Ovary (tissue), 9 donors: ENCODE measurements around the gene SPAG9. TPM values are rescaled to one million over a fixed set of nuclear protein-coding genes. Genes with fewer than 3 reads are reported as not detected.
"Not testable (repeated sequence)": the region's sequence is repeated elsewhere in the genome, so short reads cannot be mapped to it uniquely, and the experiment has no call there.

Experiments
- DNase-seq, 5 donors: peaks; one replicate each; pipeline ENCODE4 v3.0.0-alpha.2; 2019 to 2020
- H3K27ac ChIP-seq, 2 donors: fragments of 200-600 bp; one replicate each; pipeline versions ENCODE4 v1.5.1 to v1.8.0; 2019 to 2022
- H3K27me3 ChIP-seq: fragments of 200-600 bp; one replicate; pipeline ENCODE4 v1.8.0; 2022
- H3K36me3 ChIP-seq: fragments of 200-600 bp; sonication (generic); one replicate; pipeline ENCODE4 v1.5.1; 2019
- H3K4me1 ChIP-seq: one replicate; pipeline ENCODE4 v1.8.1; 2013; ENCODE audit warnings: mild to moderate bottlenecking, moderate library complexity; ENCODE audit not compliant: insufficient read depth
- H3K4me3 ChIP-seq: fragments of 200-600 bp; sonication (generic); one replicate; pipeline ENCODE4 v1.5.1; 2017
- H3K9me3 ChIP-seq, 2 donors: fragments of 200-600 bp in 1 of 2; sonication (generic) in 1 of 2; one replicate each; pipeline versions ENCODE4 v1.5.1 to v1.8.1; 2013 to 2019; ENCODE audit warnings: mild to moderate bottlenecking in 1 of 2, moderate library complexity in 1 of 2
- EP300 ChIP-seq: sonication (generic); formaldehyde crosslinking; IDR thresholded peaks from one replicate; pipeline ENCODE4 v1.6.1; 2017; ENCODE audit warnings: antibody characterized with exemption
- POLR2A ChIP-seq: fragments of 450-650 bp; IDR thresholded peaks from one replicate; pipeline ENCODE4 v1.6.1; 2017; ENCODE audit warnings: antibody characterized with exemption, mild to moderate bottlenecking, moderate library complexity
- WGBS, 3 donors: extraction: QIAGEN DNeasy Blood & Tissue Kit in 1 of 3; methylation state at CpG; one replicate each; pipeline versions ENCODE4 v1.1.5 to v1.1.7; 2013 to 2017; 5-methylcytosine and 5-hydroxymethylcytosine counted together
- intact Hi-C, 4 donors: fragments of 100-400 bp; cut with DNase I; formaldehyde crosslinking; loops; one replicate each; pipeline versions ENCODE4 v1.11.0 to v1.15.1; 2022 to 2023
- polyA plus RNA-seq, 2 donors: library from polyadenylated mRNA; stranded (reverse); fragments of 200-250 nt in 1 of 2; fragments of 350-450 nt in 1 of 2; fragmentation: Illumina TruSeq in 1 of 2; extraction: RNeasy Lipid Tissue Mini Kit (QIAGEN cat#74804) in 1 of 2; gene quantifications; one replicate each; pipeline ENCODE4 v1.2.3, GENCODE V29; 2013 to 2014
- total RNA-seq, 7 donors: library from RNA; depleted of rRNA in 2 of 7; stranded (reverse); fragments of >200 nt in 2 of 7; fragmentation: NEBNext Ultra II Directional in 3 of 7; extraction: Animal tissue kit (Norgen Biotek cat#: 25700) in 3 of 7; gene quantifications; one replicate each; pipeline versions ENCODE4 v1.1.0 to v1.2.4, GENCODE V29; 2016 to 2023
- TF ChIP-seq, protein P1 (sequence below), 3 donors: fragments of 450-650 bp in 2 of 3; fragments of 200-600 bp in 1 of 3; IDR thresholded peaks; one replicate each; pipeline versions ENCODE4 v1.5.1 to v1.8.0; 2016 to 2022; ENCODE audit warnings: antibody characterized with exemption in 3 of 3, mild to moderate bottlenecking in 1 of 3
- donor health status: DM: no; HTN: no; CAD: no; lungs with moderate emphysema.
- donor health status: DM: no; HTN: no; CAD: no.
- donor health status: Bipolar disorder and iron deficiency.
- donor health status: DM: yes; HTN: yes; CAD: no.
- donor health status: DM: no; HTN: no; CAD: no.
- donor health status: DM: yes; HTN: yes; CAD: no.

Gene SPAG9
- total and polyA plus RNA-seq, 9 donors, result 28.8 to 103 (median 79.4) TPM

DNA sequence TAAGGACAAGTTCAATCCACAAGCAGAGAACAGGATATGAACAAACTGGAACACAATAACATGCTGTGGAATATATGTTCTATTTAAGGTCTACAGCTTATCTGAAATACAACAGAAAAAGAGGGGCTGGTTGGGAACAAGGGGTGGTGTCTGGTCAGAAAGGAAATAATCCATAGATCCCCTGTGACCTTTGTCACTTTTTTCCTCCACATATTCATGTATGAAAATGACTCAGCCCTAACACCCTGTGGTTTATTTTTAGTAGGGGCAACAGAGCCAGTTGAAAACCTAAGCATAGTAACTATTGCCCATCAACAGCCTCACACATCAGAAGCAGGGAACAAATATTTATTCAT lies 12.3 kb upstream of the SPAG9 start:
- H3K4me1 ChIP-seq, result no peaks in the 10 kb centered on the region
- H3K27me3 ChIP-seq, result no peaks in the 10 kb centered on the region
- H3K36me3 ChIP-seq, result no peaks in the 10 kb centered on the region
- intact Hi-C loops, result no loop called here
- H3K4me3 ChIP-seq, result no peak overlapping the region
- no peak for DNase-seq
- H3K9me3 ChIP-seq, result no peaks in the 10 kb centered on the region
- TF ChIP-seq POLR2A (no peak), EP300 (no peak)
- TF ChIP-seq, protein P1, sequence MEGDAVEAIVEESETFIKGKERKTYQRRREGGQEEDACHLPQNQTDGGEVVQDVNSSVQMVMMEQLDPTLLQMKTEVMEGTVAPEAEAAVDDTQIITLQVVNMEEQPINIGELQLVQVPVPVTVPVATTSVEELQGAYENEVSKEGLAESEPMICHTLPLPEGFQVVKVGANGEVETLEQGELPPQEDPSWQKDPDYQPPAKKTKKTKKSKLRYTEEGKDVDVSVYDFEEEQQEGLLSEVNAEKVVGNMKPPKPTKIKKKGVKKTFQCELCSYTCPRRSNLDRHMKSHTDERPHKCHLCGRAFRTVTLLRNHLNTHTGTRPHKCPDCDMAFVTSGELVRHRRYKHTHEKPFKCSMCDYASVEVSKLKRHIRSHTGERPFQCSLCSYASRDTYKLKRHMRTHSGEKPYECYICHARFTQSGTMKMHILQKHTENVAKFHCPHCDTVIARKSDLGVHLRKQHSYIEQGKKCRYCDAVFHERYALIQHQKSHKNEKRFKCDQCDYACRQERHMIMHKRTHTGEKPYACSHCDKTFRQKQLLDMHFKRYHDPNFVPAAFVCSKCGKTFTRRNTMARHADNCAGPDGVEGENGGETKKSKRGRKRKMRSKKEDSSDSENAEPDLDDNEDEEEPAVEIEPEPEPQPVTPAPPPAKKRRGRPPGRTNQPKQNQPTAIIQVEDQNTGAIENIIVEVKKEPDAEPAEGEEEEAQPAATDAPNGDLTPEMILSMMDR (IDR thresholded peaks at IDR 0.05), result no peak
- H3K27ac ChIP-seq, result no peak overlapping the region

DNA sequence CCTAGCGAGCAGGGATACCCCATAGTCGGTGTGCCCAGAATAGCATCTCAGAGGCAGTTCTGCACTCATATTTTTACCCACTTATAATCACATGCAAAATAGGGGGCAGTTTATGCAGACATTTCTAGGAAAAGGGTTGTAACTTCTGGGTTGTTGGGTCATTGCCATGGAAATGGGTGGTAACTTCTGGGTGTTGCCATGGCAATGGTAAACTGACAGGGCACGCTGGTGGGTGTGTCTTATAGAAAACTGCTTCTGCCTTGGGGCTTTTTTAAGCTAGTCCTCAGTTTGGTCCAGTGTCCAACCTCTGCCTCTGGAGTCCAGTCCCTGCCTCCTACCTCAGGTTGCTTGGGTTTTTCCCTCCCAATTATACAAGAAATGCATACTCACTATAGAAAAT lies 7.4 kb upstream of the SPAG9 start:
- no peak for DNase-seq
- Histone ChIP-seq H3K4me3 (no peak overlapping the region), H3K27ac (no peak overlapping the region), H3K27me3 (no peaks in the 10 kb centered on the region), H3K4me1 (no peaks in the 10 kb centered on the region), H3K9me3 (no peaks in the 10 kb centered on the region), H3K36me3 (no peaks in the 10 kb centered on the region)
- intact Hi-C loops, result loop anchor here in 1 of 4 donors (10.0 kb wide), 1 partner anchor 283 kb away; no protein-coding TSS in a partner anchor
- TF ChIP-seq EP300, result no peak
- no peak for TF ChIP-seq POLR2A
- TF ChIP-seq, protein P1 (IDR thresholded peaks at IDR 0.05), result no peak
- WGBS, 3 donors, result 65 to 72% (median 70%) methylated on average over 3 of the region's 3 CpGs

DNA sequence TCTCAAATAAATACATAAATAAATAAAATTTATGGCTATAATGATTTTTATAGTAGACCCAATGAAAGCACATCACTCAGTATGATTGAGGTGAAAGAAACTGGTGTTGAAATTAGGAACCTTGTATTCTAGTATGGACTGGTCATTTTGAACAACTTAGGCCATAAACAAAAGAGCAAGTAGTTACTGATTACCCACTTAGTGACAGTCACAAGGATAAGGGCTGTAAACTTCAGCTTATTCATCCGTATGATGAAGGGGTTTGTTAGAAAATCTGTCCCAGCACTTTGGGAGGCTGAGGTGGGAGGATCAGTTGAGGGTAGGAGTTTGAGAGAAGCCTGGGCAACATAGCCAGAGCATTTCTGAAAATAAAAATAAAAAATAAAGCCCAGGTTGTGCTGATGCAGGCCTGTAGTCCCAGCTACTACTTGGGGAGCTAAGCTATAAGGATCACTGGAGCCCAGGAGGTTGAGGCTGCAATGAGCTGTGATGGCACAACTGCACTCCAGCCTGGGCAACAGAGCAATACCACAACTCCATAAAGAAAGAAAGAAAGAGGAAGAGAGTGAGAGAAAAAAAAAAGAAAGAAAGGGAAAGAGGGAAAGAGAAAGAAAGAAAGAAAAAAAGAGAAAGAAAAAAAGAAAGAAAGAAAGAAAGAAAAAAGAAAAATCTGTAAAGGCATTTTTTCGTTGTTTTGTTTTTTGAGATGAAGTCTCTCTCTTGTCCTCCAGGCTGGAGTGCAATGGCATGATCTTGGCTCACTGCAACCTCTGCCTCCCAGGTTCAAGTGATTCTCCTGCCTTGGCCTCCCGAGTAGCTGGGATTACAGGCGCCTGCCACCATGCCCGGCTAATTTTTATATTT lies 4.2 kb upstream of the SPAG9 start:
- TF ChIP-seq, protein P1 (IDR thresholded peaks at IDR 0.05), result no peak
- TF ChIP-seq EP300, result no peak
- no peak for TF ChIP-seq POLR2A
- Histone ChIP-seq H3K4me1 (peaks cover 6% of the 10 kb centered on the region), H3K9me3 (no peaks in the 10 kb centered on the region), H3K36me3 (no peaks in the 10 kb centered on the region), H3K27me3 (no peaks in the 10 kb centered on the region), H3K27ac (no peak overlapping the region), H3K4me3 (no peak overlapping the region)
- DNase-seq, result no peak
- 84 to 89% (median 87%) methylated on average over 5 of the region's 5 CpGs for WGBS, 3 donors
- intact Hi-C loops, result loop anchor here in 1 of 4 donors (10.0 kb wide), 1 partner anchor 280 kb away; no protein-coding TSS in a partner anchor

DNA sequence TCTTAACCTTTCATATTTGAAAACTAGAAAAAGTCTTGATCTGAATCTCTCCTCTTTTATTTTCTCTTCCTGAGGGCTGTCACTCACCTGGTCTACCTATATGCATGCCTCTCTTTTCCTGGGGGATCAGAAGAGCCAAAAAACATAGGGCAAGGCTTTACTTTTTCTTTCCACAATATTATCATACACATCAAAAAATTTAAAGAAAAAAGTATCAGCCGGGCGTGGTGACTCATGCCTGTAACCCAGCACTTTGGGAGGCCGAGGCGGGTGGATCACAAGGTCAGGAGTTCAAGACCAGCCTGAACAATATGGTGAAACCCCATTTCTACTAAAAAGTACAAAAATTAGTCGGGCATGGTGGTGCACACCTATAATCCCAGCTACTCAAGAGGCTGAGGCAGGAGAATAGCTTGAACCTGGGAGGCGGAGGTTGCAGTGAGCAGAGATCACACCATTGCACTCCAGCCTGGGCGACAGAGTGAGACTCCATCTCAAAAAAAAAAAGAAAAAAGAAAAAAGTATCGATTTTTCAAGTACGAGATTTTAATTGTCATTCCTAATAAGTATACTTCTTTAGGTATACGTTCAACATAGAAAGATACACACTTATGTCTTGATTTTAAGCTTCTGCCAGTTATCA lies 1.9 kb upstream of the SPAG9 start:
- not testable (repeated sequence) for DNase-seq, H3K9me3 ChIP-seq, H3K27ac ChIP-seq, H3K4me3 ChIP-seq, H3K27me3 ChIP-seq, H3K36me3 ChIP-seq
- H3K4me1 ChIP-seq, result peaks cover 13% of the 10 kb centered on the region
- intact Hi-C loops, result loop anchor here in 1 of 4 donors (10.0 kb wide), 1 partner anchor 278 kb away; no protein-coding TSS in a partner anchor
- WGBS, 3 donors, result 93 to 95% (median 93%) methylated on average over 10 of the region's 10 CpGs
